GM18508 (cell line): ENCODE data around the gene MRAS.
"Not testable (repeated sequence)": the region's sequence is repeated elsewhere in the genome, so short reads cannot be mapped to it uniquely, and the experiment has no call there.

Source experiments
- ATAC-seq: cut with Tn5 transposase; IDR thresholded peaks from one replicate; pipeline ENCODE4 v1.9.1; 2021; ENCODE audit warnings: moderate number of reproducible peaks; ENCODE audit not compliant: insufficient read depth, unreplicated experiment

Gene MRAS

GRCh38 chr3:138440596-138440995 lies 92.2 kb downstream of the MRAS start:
- no peak for ATAC-seq

- ATAC-seq = no peak
These were observed 92.9 kb downstream of the MRAS start for GRCh38 chr3:138441256-138441655.

GRCh38 chr3:138441742-138442141 lies 93.4 kb downstream of the MRAS start:
- no peak for ATAC-seq

- ATAC-seq = no peak
These were observed 94.1 kb downstream of the MRAS start for GRCh38 chr3:138442433-138442832.

GRCh38 chr3:138443091-138443490 lies 94.7 kb downstream of the MRAS start:
- no peak for ATAC-seq

GRCh38 chr3:138443521-138444503 lies 95.4 kb downstream of the MRAS start:
- no peak for ATAC-seq

GRCh38 chr3:138445236-138445635 lies 96.9 kb downstream of the MRAS start:
- no peak for ATAC-seq

GRCh38 chr3:138445654-138446053 lies 97.3 kb downstream of the MRAS start:
- ATAC-seq = no peak

- no peak for ATAC-seq
These were observed 100.3 kb downstream of the MRAS start for GRCh38 chr3:138448631-138449030.

- ATAC-seq = no peak
These were observed 101.1 kb downstream of the MRAS start for GRCh38 chr3:138449490-138449889.

GRCh38 chr3:138450181-138450580 lies 101.8 kb downstream of the MRAS start:
- no peak for ATAC-seq

GRCh38 chr3:138450704-138451424 lies 102.5 kb downstream of the MRAS start:
- no peak for ATAC-seq

- ATAC-seq = no peak
These were observed 103.3 kb downstream of the MRAS start for GRCh38 chr3:138451595-138452162.

GRCh38 chr3:138452436-138452835 lies 104.1 kb downstream of the MRAS start:
- no peak for ATAC-seq

- not testable (repeated sequence) for ATAC-seq
These were observed 105.6 kb downstream of the MRAS start for GRCh38 chr3:138453940-138454339.
